GM12874 (cell line): Measurements from ENCODE around the gene KIF20A.
A peak's percentile ranks its signal among the peaks of the same experiment; 100 is the strongest.

Experiments used
- CTCF ChIP-seq: IDR thresholded peaks from 2 replicates; pipeline ENCODE4 v1.5.1; 2011; ENCODE audit warnings: low read depth, mild to moderate bottlenecking, control low read depth, low read length, moderate library complexity; ENCODE audit not compliant: insufficient read depth

Gene KIF20A

GRCh38 chr5:138177941-138178515 lies 884 bp upstream of the KIF20A start:
- no peak for TF ChIP-seq CTCF

GRCh38 chr5:138179277-138179857 lies 455 bp downstream of the KIF20A start:
- TF ChIP-seq CTCF, result no peak

- peak; percentile 42; the same call in 1 of the 2 replicates for TF ChIP-seq CTCF
These were observed 1.4 kb downstream of the KIF20A start for GRCh38 chr5:138180183-138180782.

- no peak for TF ChIP-seq CTCF
These were observed 1.9 kb downstream of the KIF20A start for GRCh38 chr5:138180841-138181240.

- no peak for TF ChIP-seq CTCF
These were observed 3.9 kb downstream of the KIF20A start for GRCh38 chr5:138182808-138183207.

- no peak for TF ChIP-seq CTCF
These were observed 7.1 kb downstream of the KIF20A start for GRCh38 chr5:138186002-138186447.

- TF ChIP-seq CTCF, result no peak
These were observed 9.7 kb downstream of the KIF20A start for GRCh38 chr5:138188626-138189025.
